ENCODE data around the gene C10orf53. TPM values are rescaled to one million over a fixed set of nuclear protein-coding genes. Genes with fewer than 3 reads are reported as not detected.

C10orf53 gene
- total RNA-seq, 1 experiment from 2014 or later: not detected

GRCh38 chr10:49651039-49651835 lies 28.2 kb upstream of the C10orf53 start:
- TF ChIP-seq, protein P1, sequence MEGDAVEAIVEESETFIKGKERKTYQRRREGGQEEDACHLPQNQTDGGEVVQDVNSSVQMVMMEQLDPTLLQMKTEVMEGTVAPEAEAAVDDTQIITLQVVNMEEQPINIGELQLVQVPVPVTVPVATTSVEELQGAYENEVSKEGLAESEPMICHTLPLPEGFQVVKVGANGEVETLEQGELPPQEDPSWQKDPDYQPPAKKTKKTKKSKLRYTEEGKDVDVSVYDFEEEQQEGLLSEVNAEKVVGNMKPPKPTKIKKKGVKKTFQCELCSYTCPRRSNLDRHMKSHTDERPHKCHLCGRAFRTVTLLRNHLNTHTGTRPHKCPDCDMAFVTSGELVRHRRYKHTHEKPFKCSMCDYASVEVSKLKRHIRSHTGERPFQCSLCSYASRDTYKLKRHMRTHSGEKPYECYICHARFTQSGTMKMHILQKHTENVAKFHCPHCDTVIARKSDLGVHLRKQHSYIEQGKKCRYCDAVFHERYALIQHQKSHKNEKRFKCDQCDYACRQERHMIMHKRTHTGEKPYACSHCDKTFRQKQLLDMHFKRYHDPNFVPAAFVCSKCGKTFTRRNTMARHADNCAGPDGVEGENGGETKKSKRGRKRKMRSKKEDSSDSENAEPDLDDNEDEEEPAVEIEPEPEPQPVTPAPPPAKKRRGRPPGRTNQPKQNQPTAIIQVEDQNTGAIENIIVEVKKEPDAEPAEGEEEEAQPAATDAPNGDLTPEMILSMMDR (IDR thresholded peaks at IDR 0.05; ENCODE audit: insufficient read depth in 1 of 2, low read depth in 1 of 2, low read length in 1 of 2, severe bottlenecking in 1 of 2, unreplicated experiment in 1 of 2): no peak
- no peaks in the 10 kb centered on the region for H3K9me3 Mint-ChIP-seq (ENCODE audit: unreplicated experiment)
- peaks cover 13% of the 10 kb centered on the region for H3K4me1 Mint-ChIP-seq (ENCODE audit: low read depth, unreplicated experiment)
- H3K27me3 Mint-ChIP-seq (ENCODE audit: insufficient read depth, unreplicated experiment): peaks cover under 1% of the 10 kb centered on the region
- peak in 1 of 2 experiments; percentile 29 for DNase-seq
- H3K4me1 ChIP-seq: peaks cover 14% of the 10 kb centered on the region
- no peaks in the 10 kb centered on the region for H3K36me3 ChIP-seq (ENCODE audit: control insufficient read depth, insufficient read depth, low read length)
- intact Hi-C loops (cut with micrococcal nuclease; ENCODE audit: unreplicated experiment): no loop called here
- ChIA-PET POLR2A (no interaction called here), CTCF (no interaction called here)
- H3K27ac Mint-ChIP-seq (ENCODE audit: unreplicated experiment): no peak overlapping the region
- no TSS peak for BruUV-seq (replicated peaks)
- no peaks in the 10 kb centered on the region for H3K27me3 ChIP-seq (replicated peaks; ENCODE audit: control insufficient read depth, insufficient read depth, low read length)
- H3K4me3 Mint-ChIP-seq (ENCODE audit: unreplicated experiment): no peak overlapping the region
- H3K36me3 Mint-ChIP-seq (ENCODE audit: insufficient read depth, unreplicated experiment): no peaks in the 10 kb centered on the region
- H3K4me3 ChIP-seq (ENCODE audit: low read depth, low read length): no peak overlapping the region
- no peaks in the 10 kb centered on the region for H3K9me3 ChIP-seq

GRCh38 chr10:49651917-49652316 lies 27.5 kb upstream of the C10orf53 start:
- intact Hi-C loops (cut with micrococcal nuclease; ENCODE audit: unreplicated experiment): no loop called here
- ChIA-PET POLR2A (no interaction called here), CTCF (no interaction called here)

GRCh38 chr10:49652421-49653272 lies 26.8 kb upstream of the C10orf53 start:
- H3K9me3 ChIP-seq: 0 out of 2 replicates have a peak, but pooled peaks cover under 1% of the 10 kb centered on the region
- Mint-ChIP-seq H3K4me1 (ENCODE audit: low read depth, unreplicated experiment) (peaks cover 13% of the 10 kb centered on the region), H3K36me3 (ENCODE audit: insufficient read depth, unreplicated experiment) (no peaks in the 10 kb centered on the region), H3K4me3 (ENCODE audit: unreplicated experiment) (no peak overlapping the region), H3K9me3 (ENCODE audit: unreplicated experiment) (no peaks in the 10 kb centered on the region), H3K27me3 (ENCODE audit: insufficient read depth, unreplicated experiment) (peaks cover 6% of the 10 kb centered on the region), H3K27ac (ENCODE audit: unreplicated experiment) (no peak overlapping the region)
- intact Hi-C loops (cut with micrococcal nuclease; ENCODE audit: unreplicated experiment): no loop called here
- no TSS peak for BruUV-seq (replicated peaks)
- no peaks in the 10 kb centered on the region for H3K36me3 ChIP-seq (ENCODE audit: control insufficient read depth, insufficient read depth, low read length)
- CTCF ChIA-PET: no interaction called here
- no peaks in the 10 kb centered on the region for H3K27me3 ChIP-seq (replicated peaks; ENCODE audit: control insufficient read depth, insufficient read depth, low read length)
- POLR2A ChIA-PET: no interaction called here
- H3K4me3 ChIP-seq (ENCODE audit: low read depth, low read length): no peak overlapping the region
- H3K4me1 ChIP-seq: peaks cover 14% of the 10 kb centered on the region
- peak in 1 of 2 experiments; percentile 57 for DNase-seq
- TF ChIP-seq, protein P1 (IDR thresholded peaks at IDR 0.05; ENCODE audit: insufficient read depth in 1 of 2, low read depth in 1 of 2, low read length in 1 of 2, severe bottlenecking in 1 of 2, unreplicated experiment in 1 of 2): no peak

More at GRCh38 chr10:49651917-49652316, 27.5 kb upstream of the C10orf53 start:
- TF ChIP-seq, protein P1 (IDR thresholded peaks at IDR 0.05; ENCODE audit: insufficient read depth in 1 of 2, low read depth in 1 of 2, low read length in 1 of 2, severe bottlenecking in 1 of 2, unreplicated experiment in 1 of 2): no peak
- Mint-ChIP-seq H3K36me3 (ENCODE audit: insufficient read depth, unreplicated experiment) (no peaks in the 10 kb centered on the region), H3K27me3 (ENCODE audit: insufficient read depth, unreplicated experiment) (peaks cover 6% of the 10 kb centered on the region), H3K9me3 (ENCODE audit: unreplicated experiment) (no peaks in the 10 kb centered on the region), H3K27ac (ENCODE audit: unreplicated experiment) (no peak overlapping the region), H3K4me3 (ENCODE audit: unreplicated experiment) (no peak overlapping the region), H3K4me1 (ENCODE audit: low read depth, unreplicated experiment) (peaks cover 13% of the 10 kb centered on the region)
- no peaks in the 10 kb centered on the region for H3K36me3 ChIP-seq (ENCODE audit: control insufficient read depth, insufficient read depth, low read length)
- H3K27me3 ChIP-seq (replicated peaks; ENCODE audit: control insufficient read depth, insufficient read depth, low read length): no peaks in the 10 kb centered on the region
- BruUV-seq (replicated peaks): no TSS peak
- peaks cover 14% of the 10 kb centered on the region for H3K4me1 ChIP-seq
- DNase-seq: peak in 1 of 2 experiments; percentile 21
- no peaks in the 10 kb centered on the region for H3K9me3 ChIP-seq
- no peak overlapping the region for H3K4me3 ChIP-seq (ENCODE audit: low read depth, low read length)

All from Caco-2 (cell line).